Heart right ventricle (tissue), 16 donors: ENCODE data around the gene ZSCAN5C. TPM values are rescaled to one million over a fixed set of nuclear protein-coding genes. Genes with fewer than 3 reads are reported as not detected.
"Not testable (repeated sequence)": the region's sequence is repeated elsewhere in the genome, so short reads cannot be mapped to it uniquely, and the experiment has no call there.

Experiments used
- ATAC-seq, 8 donors: fragments of 200-7000 bp; cut with Tn5 transposase; one replicate each; pipeline ENCODE4 v1.9.1; 2020; ENCODE audit warnings: mild to moderate bottlenecking in 8 of 8, moderate library complexity in 8 of 8, moderate number of reproducible peaks in 1 of 8
- DNase-seq, 2 donors: peaks; one replicate each; pipeline ENCODE4 v3.0.0-alpha.2; 2020
- H3K27ac ChIP-seq, 10 donors: fragments of 200-600 bp; sonication (generic) in 2 of 10; one replicate each; pipeline versions ENCODE4 v1.5.0 to v1.8.0; 2020 to 2022; ENCODE audit warnings: mild to moderate bottlenecking in 3 of 10
- H3K27me3 ChIP-seq, 7 donors: fragments of 200-600 bp; one replicate each; pipeline ENCODE4 v1.8.0; 2021 to 2022; ENCODE audit warnings: mild to moderate bottlenecking in 2 of 7
- H3K36me3 ChIP-seq, 9 donors: fragments of 200-600 bp; sonication (generic) in 1 of 9; one replicate each; pipeline versions ENCODE4 v1.5.0 to v1.8.0; 2020 to 2022; ENCODE audit warnings: mild to moderate bottlenecking in 2 of 9
- H3K4me1 ChIP-seq, 9 donors: fragments of 200-600 bp; sonication (generic) in 1 of 9; one replicate each; pipeline versions ENCODE4 v1.5.0 to v1.8.0; 2020 to 2022; ENCODE audit warnings: mild to moderate bottlenecking in 4 of 9
- H3K4me3 ChIP-seq, 10 donors: fragments of 200-600 bp; sonication (generic) in 2 of 10; one replicate each; pipeline versions ENCODE4 v1.5.0 to v1.8.0; 2020 to 2022; ENCODE audit warnings: mild to moderate bottlenecking in 7 of 10, moderate library complexity in 2 of 10
- H3K9me3 ChIP-seq, 11 donors: fragments of 200-600 bp in 10 of 11; sonication (generic) in 2 of 11; one replicate each; pipeline versions ENCODE4 v1.5.0 to v1.8.0; 2013 to 2022; ENCODE audit warnings: mild to moderate bottlenecking in 2 of 11, control low read depth in 1 of 11, moderate library complexity in 1 of 11
- WGBS, 2 donors: extraction: QIAGEN DNeasy Blood & Tissue Kit; methylation state at CpG; one replicate each; pipeline ENCODE4 v1.1.7; 2013; ENCODE audit warnings: inconsistent platforms in 1 of 2; 5-methylcytosine and 5-hydroxymethylcytosine counted together
- intact Hi-C, 10 donors: fragments of 100-400 bp; cut with DNase I; formaldehyde crosslinking; loops; one replicate each; pipeline versions ENCODE4 v1.11.1 to v1.14.2; 2022
- polyA plus RNA-seq, 2 donors: library from polyadenylated mRNA; stranded (reverse); fragments of 200-250 nt; gene quantifications; one replicate each; pipeline ENCODE4 v1.2.3, GENCODE V29; 2013
- total RNA-seq, 10 donors: library from RNA; stranded (reverse); fragmentation: NEBNext Ultra II Directional in 3 of 10; extraction: Animal tissue kit (Norgen Biotek cat#: 25700) in 3 of 10; gene quantifications; one replicate each; pipeline versions ENCODE4 v1.2.1 to v1.2.4, GENCODE V29; 2021 to 2023
- TF ChIP-seq, protein P1 (sequence below), 9 donors: fragments of 200-600 bp; sonication (generic) in 2 of 9; IDR thresholded peaks; one replicate each; pipeline versions ENCODE4 v1.5.0 to v1.8.0; 2021 to 2022; ENCODE audit warnings: antibody characterized with exemption in 9 of 9, mild to moderate bottlenecking in 5 of 9, moderate library complexity in 1 of 9
- donor health status: Arrhythmogenic right ventricular cardiomyopathy.
- donor health status: ischemic (EF 13 %, LVEDD 7.1; RV severe dilation, severe dysfunction).
- donor health status: healthy with polysubstance abuse.
- donor health status: DM: no; HTN: yes; CAD: no.
- donor health status: DM: no; HTN: no; CAD: no.
- donor health status: ischemic (EF 25% LVEDD 6.9; RV normal size, moderate dysfunction).
- donor health status: ischemic (EF 25% LVEDD 5.7; RV mildly dilated, moderate dysfunction).
- donor health status: healthy.
- donor health status: DM: yes; HTN: yes; CAD: no.
- donor health status: Ischemic cardiomyopathy.
- donor health status: ischemic (EF 35%, LVEDD 5.7; RV mildly dilated, moderate dysfunction).
- donor health status: nonischemic (EF 11% LVEDD 7.7; RV severe dilation, severe dysfunction).
- donor health status: DM: yes; HTN: yes; CAD: no.
- donor health status: PGD.
- donor health status: ischemic (EF 29% LVEDD 5.4; RV normal size, mild dysfunction).
- donor health status: nonischemic (EF 23%, LVEDD 6.1; RV moderate dilation, normal function).

Gene ZSCAN5C
- total and polyA plus RNA-seq, 12 donors, result not detected

DNA sequence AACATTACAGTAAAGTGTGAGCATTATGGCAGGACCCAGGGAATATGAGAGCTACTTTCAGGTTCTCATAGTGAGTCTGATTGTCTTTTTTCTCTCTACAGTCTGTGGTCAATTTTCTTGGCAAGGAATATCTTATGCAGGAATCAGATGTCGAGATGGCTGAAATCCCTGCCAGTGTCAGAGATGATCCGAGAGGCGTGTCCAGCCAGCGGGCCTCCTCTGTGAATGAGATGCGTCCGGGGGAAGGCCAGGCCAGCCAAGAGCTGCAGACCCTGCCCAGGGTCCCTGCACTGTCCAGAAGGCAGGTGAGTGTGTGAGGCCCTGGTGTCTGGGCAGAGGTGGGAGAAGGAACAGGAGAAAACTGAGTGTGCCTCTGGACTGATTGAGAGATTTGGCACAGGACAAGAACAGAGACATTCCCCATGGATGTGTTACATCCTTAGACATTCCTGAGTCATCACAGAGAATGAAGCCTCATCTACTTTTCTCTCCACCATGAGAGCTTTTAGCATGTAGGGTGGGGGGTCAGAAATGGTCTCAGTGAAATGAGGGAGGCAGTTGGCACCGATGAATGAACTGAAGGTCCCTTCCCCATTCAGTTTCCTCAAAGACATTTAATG is 43.2 kb downstream of the ZSCAN5C start:
- no peaks in the 10 kb centered on the region for H3K36me3 ChIP-seq
- 89 to 90% methylated on average over 7 of the region's 7 CpGs for WGBS, 2 donors
- H3K27ac ChIP-seq, result no peak overlapping the region
- no peaks in the 10 kb centered on the region for H3K27me3 ChIP-seq
- no peaks in the 10 kb centered on the region for H3K9me3 ChIP-seq
- H3K4me3 ChIP-seq, result no peak overlapping the region
- intact Hi-C loops, result no loop called here
- ATAC-seq, result no peak
- TF ChIP-seq, protein P1, sequence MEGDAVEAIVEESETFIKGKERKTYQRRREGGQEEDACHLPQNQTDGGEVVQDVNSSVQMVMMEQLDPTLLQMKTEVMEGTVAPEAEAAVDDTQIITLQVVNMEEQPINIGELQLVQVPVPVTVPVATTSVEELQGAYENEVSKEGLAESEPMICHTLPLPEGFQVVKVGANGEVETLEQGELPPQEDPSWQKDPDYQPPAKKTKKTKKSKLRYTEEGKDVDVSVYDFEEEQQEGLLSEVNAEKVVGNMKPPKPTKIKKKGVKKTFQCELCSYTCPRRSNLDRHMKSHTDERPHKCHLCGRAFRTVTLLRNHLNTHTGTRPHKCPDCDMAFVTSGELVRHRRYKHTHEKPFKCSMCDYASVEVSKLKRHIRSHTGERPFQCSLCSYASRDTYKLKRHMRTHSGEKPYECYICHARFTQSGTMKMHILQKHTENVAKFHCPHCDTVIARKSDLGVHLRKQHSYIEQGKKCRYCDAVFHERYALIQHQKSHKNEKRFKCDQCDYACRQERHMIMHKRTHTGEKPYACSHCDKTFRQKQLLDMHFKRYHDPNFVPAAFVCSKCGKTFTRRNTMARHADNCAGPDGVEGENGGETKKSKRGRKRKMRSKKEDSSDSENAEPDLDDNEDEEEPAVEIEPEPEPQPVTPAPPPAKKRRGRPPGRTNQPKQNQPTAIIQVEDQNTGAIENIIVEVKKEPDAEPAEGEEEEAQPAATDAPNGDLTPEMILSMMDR (IDR thresholded peaks at IDR 0.05), result no peak
- H3K4me1 ChIP-seq, result no peaks in the 10 kb centered on the region
- DNase-seq, result no peak

DNA sequence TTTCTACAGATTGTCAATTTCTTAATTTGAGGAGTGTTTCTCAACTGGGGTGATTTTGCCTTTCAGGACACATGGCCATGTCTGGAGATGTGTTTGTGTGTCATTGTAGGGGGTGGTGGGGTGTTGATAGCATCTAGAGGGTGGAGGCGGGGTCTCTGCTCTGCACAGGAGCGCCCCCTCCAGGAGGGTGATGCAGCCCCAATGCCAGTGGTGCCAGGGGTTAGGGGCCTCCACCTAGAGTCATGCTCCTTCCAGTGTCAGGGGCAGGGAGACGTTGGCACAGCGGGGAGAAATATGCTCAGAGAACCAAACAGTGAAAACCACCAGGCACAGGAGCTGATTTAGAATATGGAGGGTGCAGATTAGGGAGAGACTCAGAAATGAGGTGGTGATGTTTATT is 43.7 kb downstream of the ZSCAN5C start:
- H3K36me3 ChIP-seq, H3K27me3 ChIP-seq, H3K4me1 ChIP-seq, H3K27ac ChIP-seq, H3K9me3 ChIP-seq, ATAC-seq, DNase-seq, H3K4me3 ChIP-seq, intact Hi-C loops: not testable (repeated sequence)
- 68 to 75% methylated on average over 4 of the region's 4 CpGs for WGBS, 2 donors

DNA sequence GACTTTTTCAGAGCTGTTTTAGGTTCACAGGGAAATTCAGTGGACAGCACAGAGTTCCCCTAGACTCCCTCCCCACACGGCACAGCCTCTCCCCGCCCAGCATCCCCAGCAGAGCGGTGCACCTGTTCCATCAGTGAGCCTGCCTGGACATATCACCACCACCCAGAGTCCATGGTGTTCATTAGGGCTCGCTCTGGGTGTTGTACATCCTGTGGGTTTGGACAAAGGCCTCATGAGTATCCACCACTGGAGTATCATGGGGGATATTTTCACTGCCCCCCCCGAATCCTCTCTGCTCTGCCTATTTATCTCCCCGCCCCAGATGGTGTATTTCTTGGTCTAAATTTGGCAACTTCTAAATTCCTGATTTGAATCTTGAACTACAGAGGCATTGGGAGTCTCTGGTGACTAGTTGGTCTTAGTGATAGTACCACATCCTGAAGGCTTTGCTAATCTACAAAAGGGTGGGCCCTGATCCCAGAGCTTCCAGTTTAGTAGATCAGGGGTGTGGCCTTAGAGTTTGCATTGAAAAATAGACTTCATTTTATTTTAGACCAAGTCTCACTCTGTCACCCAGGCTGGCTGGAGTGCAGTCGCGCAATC is 46.8 kb downstream of the ZSCAN5C start:
- intact Hi-C loops, result not testable (repeated sequence)

DNA sequence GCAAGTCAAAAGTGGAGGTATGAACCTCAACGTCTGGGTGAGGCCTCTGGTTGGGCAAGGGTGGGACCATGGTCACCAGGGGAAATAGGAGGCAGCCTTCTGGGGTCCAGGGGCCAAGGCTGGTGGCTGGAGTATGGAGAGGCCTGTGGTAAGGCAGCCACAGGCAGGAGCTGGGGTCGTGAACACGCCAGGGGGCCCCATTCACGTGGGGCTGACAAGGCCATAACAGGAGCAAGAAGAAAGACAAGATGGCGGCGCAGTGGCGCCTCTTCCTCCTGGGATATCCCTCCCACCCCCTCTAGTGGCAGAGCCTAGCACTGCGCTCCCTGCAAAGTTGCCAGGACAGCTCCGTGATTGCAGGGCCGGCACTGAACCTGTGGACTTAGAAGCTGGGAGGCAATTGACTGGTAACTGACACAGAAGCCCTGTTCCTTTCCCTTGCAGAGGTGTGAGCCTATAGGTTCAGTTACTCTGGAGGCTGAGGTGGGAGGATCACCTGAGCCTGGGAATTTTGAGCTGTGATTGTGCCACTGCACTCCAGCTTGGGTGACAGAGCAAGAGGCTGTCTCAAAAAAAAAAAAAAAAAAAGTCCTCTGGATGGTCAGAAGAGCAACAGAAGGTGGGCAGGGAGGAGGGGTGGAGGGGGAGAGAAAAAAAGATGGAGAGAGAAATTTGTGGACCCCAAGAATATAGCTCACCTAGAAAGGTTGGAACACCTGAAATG is 50.8 kb downstream of the ZSCAN5C start:
- H3K27ac ChIP-seq, result no peak overlapping the region
- no peaks in the 10 kb centered on the region for H3K27me3 ChIP-seq
- ATAC-seq (peak; percentile 43 to 86 (median 76)), DNase-seq (peak; percentile 57 to 85)
- H3K9me3 ChIP-seq, result no peaks in the 10 kb centered on the region
- TF ChIP-seq, protein P1 (IDR thresholded peaks at IDR 0.05), result peak; percentile 58 to 87 (median 79)
- peaks cover 0 to 4% (median 0%) of the 10 kb centered on the region in 9 donors for H3K4me1 ChIP-seq
- intact Hi-C loops, result loop anchor here (1.0 to 10.0 kb wide), 9 partner anchors 79 to 176 kb away; no protein-coding TSS in a partner anchor
- H3K36me3 ChIP-seq, result no peaks in the 10 kb centered on the region
- 32 to 37% methylated on average over 10 of the region's 10 CpGs for WGBS, 2 donors
- H3K4me3 ChIP-seq, result no peak overlapping the region

More for the DNA sequence above, 46.8 kb downstream of the ZSCAN5C start:
- not testable (repeated sequence) for DNase-seq, H3K36me3 ChIP-seq, H3K27ac ChIP-seq, H3K4me1 ChIP-seq, H3K4me3 ChIP-seq, ATAC-seq, H3K27me3 ChIP-seq, H3K9me3 ChIP-seq
- 95 to 96% methylated on average over 8 of the region's 8 CpGs for WGBS, 2 donors

DNA sequence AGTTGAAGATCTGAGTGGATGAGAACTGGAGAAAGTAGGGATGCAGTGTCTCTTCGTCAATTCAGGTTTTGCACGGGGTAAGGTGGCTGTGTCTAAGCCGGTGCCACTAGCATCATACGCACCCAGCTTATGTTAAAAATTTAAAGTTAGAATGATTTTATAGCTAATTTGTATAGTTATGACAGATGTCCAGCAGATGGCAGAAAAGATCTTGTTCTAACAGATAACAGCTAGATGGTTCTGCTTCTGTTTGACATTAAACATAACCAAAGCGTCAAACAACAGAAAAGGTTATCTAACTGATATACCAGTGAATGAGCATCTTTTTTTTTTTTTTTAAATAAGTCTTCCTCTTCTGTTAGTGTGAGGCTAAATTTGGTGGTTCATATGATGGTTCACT is 51.7 kb downstream of the ZSCAN5C start:
- WGBS, 2 donors, result 54 to 57% methylated on average over 5 of the region's 5 CpGs
- peak in 6 of 8 donors; percentile 16 to 76 (median 54) for ATAC-seq
- intact Hi-C loops, result loop anchor here (1.0 to 10.0 kb wide), 9 partner anchors 79 to 176 kb away; no protein-coding TSS in a partner anchor

More for the DNA sequence above, 51.7 kb downstream of the ZSCAN5C start:
- no peaks in the 10 kb centered on the region for H3K9me3 ChIP-seq
- H3K4me1 ChIP-seq, result peaks cover 0 to 4% (median 0%) of the 10 kb centered on the region in 9 donors
- no peaks in the 10 kb centered on the region for H3K36me3 ChIP-seq
- H3K27ac ChIP-seq, result no peak overlapping the region
- TF ChIP-seq, protein P1 (IDR thresholded peaks at IDR 0.05), result peak in 8 of 9 donors; percentile 17 to 63 (median 53)
- no peak overlapping the region for H3K4me3 ChIP-seq
- DNase-seq, result no peak
- H3K27me3 ChIP-seq, result no peaks in the 10 kb centered on the region
